Measurements from ENCODE around the gene ADAMTS2.

ADAMTS2 gene

GRCh38 chr5:179256328-179257175 is 88.7 kb downstream of the ADAMTS2 start:
- H3K9me3 ChIP-seq (ENCODE audit: control extremely low read depth in 1 of 5, control insufficient read depth in 4 of 5, insufficient read depth in 2 of 5, low read depth in 1 of 5, low read length in 4 of 5), result no peaks in the 10 kb centered on the region
- H3K27ac ChIP-seq (ENCODE audit: insufficient read depth in 1 of 2, low read depth in 1 of 2, low read length in 2 of 2, poor library complexity in 1 of 2, severe bottlenecking in 2 of 2), result no peak overlapping the region
- ChIA-PET POLR2A (no interaction called here), CTCF (interaction anchor here (2.1 kb wide), 1 partner anchor 11 kb away, joined by 6 read pairs; no protein-coding TSS in a partner anchor)
- 96% methylated on average over 20 of the region's 23 CpGs for WGBS (ENCODE audit: insufficient coverage)
- no peaks in the 10 kb centered on the region for H3K4me1 ChIP-seq (ENCODE audit: control extremely low read depth in 1 of 4, control insufficient read depth in 4 of 4, insufficient read depth in 4 of 4, low read length in 3 of 4)
- H3K36me3 ChIP-seq (ENCODE audit: control insufficient read depth in 4 of 4, insufficient read depth in 4 of 4, low read length in 3 of 4), result no peaks in the 10 kb centered on the region
- peaks cover 0 to 3% (median 0%) of the 10 kb centered on the region in 5 experiments for H3K27me3 ChIP-seq (replicated peaks in 2 of 5; ENCODE audit: control insufficient read depth in 4 of 5, insufficient read depth in 5 of 5, low read length in 4 of 5)
- no peak for DNase-seq
- no peak overlapping the region for H3K4me3 ChIP-seq (ENCODE audit: control insufficient read depth in 1 of 7, extremely low read depth in 1 of 7, insufficient read depth in 4 of 7, low read depth in 2 of 7, low read length in 6 of 7)

DNA sequence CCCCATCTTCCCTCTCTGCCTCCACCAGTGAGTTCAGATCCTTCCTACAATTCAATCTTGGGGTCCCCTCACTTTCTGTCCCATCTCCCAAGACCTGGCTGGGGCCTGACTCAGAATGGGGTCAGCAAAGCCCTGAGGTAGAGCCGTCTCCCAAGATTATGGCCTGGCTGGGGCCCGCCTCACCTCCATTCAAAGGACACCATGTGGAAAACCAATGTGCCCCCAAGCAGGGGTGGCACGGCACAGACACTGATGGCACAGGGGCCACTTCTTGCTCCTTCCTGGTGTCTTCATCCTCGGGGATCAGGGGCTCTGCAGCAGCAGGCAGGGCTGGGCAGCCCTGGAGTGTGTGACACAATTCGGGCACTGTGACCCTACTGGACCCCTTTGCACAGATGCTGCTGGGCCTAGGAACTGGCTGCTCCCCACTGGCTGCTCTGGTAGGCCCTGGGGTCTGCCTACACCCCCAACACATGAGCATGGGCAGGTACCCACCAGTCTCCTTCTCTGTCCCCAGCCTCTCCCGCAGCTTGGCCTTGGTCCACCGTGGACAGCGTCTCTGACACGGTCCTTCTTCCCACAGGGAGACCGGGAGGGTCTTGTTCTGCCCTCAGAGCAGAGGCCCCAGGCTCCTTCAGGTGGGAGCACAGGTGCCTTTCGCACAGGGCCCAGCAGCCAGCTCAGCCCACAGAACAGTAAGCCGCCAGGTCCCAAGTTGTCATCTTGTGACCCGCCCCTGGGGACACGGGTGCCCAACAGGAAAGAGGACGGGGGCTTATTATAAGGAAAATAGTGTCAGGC is 89.5 kb downstream of the ADAMTS2 start:
- H3K27ac ChIP-seq (ENCODE audit: insufficient read depth in 1 of 2, low read depth in 1 of 2, low read length in 2 of 2, poor library complexity in 1 of 2, severe bottlenecking in 2 of 2), result no peak overlapping the region
- H3K4me1 ChIP-seq (ENCODE audit: control extremely low read depth in 1 of 4, control insufficient read depth in 4 of 4, insufficient read depth in 4 of 4, low read length in 3 of 4), result no peaks in the 10 kb centered on the region
- no peak for DNase-seq
- no peaks in the 10 kb centered on the region for H3K9me3 ChIP-seq (ENCODE audit: control extremely low read depth in 1 of 5, control insufficient read depth in 4 of 5, insufficient read depth in 2 of 5, low read depth in 1 of 5, low read length in 4 of 5)
- ChIA-PET POLR2A (no interaction called here), CTCF (no interaction called here)
- H3K4me3 ChIP-seq (ENCODE audit: control insufficient read depth in 1 of 7, extremely low read depth in 1 of 7, insufficient read depth in 4 of 7, low read depth in 2 of 7, low read length in 6 of 7), result no peak overlapping the region
- H3K27me3 ChIP-seq (replicated peaks in 2 of 5; ENCODE audit: control insufficient read depth in 4 of 5, insufficient read depth in 5 of 5, low read length in 4 of 5), result peaks cover 0 to 3% (median 0%) of the 10 kb centered on the region in 5 experiments
- H3K36me3 ChIP-seq (ENCODE audit: control insufficient read depth in 4 of 4, insufficient read depth in 4 of 4, low read length in 3 of 4), result no peaks in the 10 kb centered on the region
- 97% methylated on average over 14 of the region's 15 CpGs for WGBS (ENCODE audit: insufficient coverage)

GRCh38 chr5:179254638-179255271 is 90.5 kb downstream of the ADAMTS2 start:
- Histone ChIP-seq H3K27me3 (replicated peaks in 2 of 5; ENCODE audit: control insufficient read depth in 4 of 5, insufficient read depth in 5 of 5, low read length in 4 of 5) (peaks cover 0 to 4% (median 0%) of the 10 kb centered on the region in 5 experiments), H3K4me3 (ENCODE audit: control insufficient read depth in 1 of 7, extremely low read depth in 1 of 7, insufficient read depth in 4 of 7, low read depth in 2 of 7, low read length in 6 of 7) (no peak overlapping the region), H3K36me3 (ENCODE audit: control insufficient read depth in 4 of 4, insufficient read depth in 4 of 4, low read length in 3 of 4) (no peaks in the 10 kb centered on the region), H3K4me1 (ENCODE audit: control extremely low read depth in 1 of 4, control insufficient read depth in 4 of 4, insufficient read depth in 4 of 4, low read length in 3 of 4) (no peaks in the 10 kb centered on the region), H3K9me3 (ENCODE audit: control extremely low read depth in 1 of 5, control insufficient read depth in 4 of 5, insufficient read depth in 2 of 5, low read depth in 1 of 5, low read length in 4 of 5) (no peaks in the 10 kb centered on the region), H3K27ac (ENCODE audit: insufficient read depth in 1 of 2, low read depth in 1 of 2, low read length in 2 of 2, poor library complexity in 1 of 2, severe bottlenecking in 2 of 2) (no peak overlapping the region)
- ChIA-PET POLR2A (no interaction called here), CTCF (no interaction called here)
- WGBS (ENCODE audit: insufficient coverage), result 83% methylated on average over 4 of the region's 5 CpGs
- DNase-seq, result no peak

DNA sequence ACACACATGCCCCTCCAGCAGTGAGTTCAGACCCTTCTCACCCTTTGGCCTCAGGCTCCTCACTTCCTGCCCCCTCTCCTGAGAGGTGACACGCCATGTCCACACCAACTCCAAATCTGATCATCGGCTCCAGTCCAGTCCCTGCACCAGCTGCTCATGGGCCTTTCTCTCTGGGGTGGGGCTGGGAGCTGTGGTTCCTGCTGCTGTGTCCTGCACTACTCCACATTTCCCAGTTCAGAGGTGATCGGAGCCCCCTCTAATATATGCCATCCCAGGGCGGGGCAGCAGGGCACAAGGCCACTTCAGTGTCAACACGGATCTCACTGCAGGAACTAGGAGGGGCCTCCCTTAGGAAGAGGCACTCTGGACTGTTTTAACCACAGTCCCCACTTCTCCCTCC is 91.5 kb downstream of the ADAMTS2 start:
- H3K9me3 ChIP-seq (ENCODE audit: control extremely low read depth in 1 of 5, control insufficient read depth in 4 of 5, insufficient read depth in 2 of 5, low read depth in 1 of 5, low read length in 4 of 5), result no peaks in the 10 kb centered on the region
- peaks cover 0 to 4% (median 0%) of the 10 kb centered on the region in 5 experiments for H3K27me3 ChIP-seq (replicated peaks in 2 of 5; ENCODE audit: control insufficient read depth in 4 of 5, insufficient read depth in 5 of 5, low read length in 4 of 5)
- no peaks in the 10 kb centered on the region for H3K36me3 ChIP-seq (ENCODE audit: control insufficient read depth in 4 of 4, insufficient read depth in 4 of 4, low read length in 3 of 4)
- H3K27ac ChIP-seq (ENCODE audit: insufficient read depth in 1 of 2, low read depth in 1 of 2, low read length in 2 of 2, poor library complexity in 1 of 2, severe bottlenecking in 2 of 2), result no peak overlapping the region
- ChIA-PET POLR2A (no interaction called here), CTCF (no interaction called here)
- H3K4me3 ChIP-seq (ENCODE audit: control insufficient read depth in 1 of 7, extremely low read depth in 1 of 7, insufficient read depth in 4 of 7, low read depth in 2 of 7, low read length in 6 of 7), result no peak overlapping the region
- WGBS (ENCODE audit: insufficient coverage), result 38% methylated on average over 1 of the region's 5 CpGs
- no peaks in the 10 kb centered on the region for H3K4me1 ChIP-seq (ENCODE audit: control extremely low read depth in 1 of 4, control insufficient read depth in 4 of 4, insufficient read depth in 4 of 4, low read length in 3 of 4)
- DNase-seq, result no peak

DNA sequence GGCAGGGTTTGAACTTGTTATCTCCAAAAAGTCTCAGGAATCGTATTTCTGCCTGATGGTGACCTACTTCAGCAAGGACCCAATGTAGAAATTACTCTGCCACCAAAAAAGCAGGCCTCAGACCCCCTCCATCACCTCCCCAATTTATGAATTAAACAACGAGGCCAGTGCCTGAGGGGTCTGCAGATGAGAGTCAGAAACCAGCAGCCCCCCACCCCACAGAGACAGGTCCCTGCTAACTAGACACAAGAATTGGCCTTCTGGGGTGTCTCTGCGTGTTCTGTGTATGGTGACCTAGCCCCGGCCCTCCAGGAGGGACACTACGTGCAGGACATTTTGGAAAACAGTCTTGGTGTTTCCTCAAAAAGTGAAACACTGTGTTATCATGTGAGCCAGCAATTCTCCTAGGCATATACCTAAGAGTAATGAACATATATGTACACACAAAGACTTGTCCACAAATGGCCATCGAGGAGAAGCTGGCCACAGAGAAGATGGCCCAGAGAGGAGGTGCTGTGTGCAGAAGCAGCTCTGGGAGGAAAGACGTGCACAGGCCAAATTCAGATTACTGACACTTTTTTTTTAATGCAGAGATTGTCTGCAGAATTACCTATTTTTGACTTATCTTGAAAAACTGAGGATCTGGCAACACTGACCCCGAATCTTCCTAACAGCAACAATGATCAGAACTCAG is 93.8 kb downstream of the ADAMTS2 start:
- ChIA-PET CTCF (no interaction called here), POLR2A (no interaction called here)
- Histone ChIP-seq H3K27ac (ENCODE audit: insufficient read depth in 1 of 2, low read depth in 1 of 2, low read length in 2 of 2, poor library complexity in 1 of 2, severe bottlenecking in 2 of 2) (no peak overlapping the region), H3K27me3 (replicated peaks in 2 of 5; ENCODE audit: control insufficient read depth in 4 of 5, insufficient read depth in 5 of 5, low read length in 4 of 5) (peaks cover 0 to 5% (median 0%) of the 10 kb centered on the region in 5 experiments), H3K9me3 (ENCODE audit: control extremely low read depth in 1 of 5, control insufficient read depth in 4 of 5, insufficient read depth in 2 of 5, low read depth in 1 of 5, low read length in 4 of 5) (peaks cover 0 to 9% (median 2%) of the 10 kb centered on the region in 5 experiments), H3K4me3 (ENCODE audit: control insufficient read depth in 1 of 7, extremely low read depth in 1 of 7, insufficient read depth in 4 of 7, low read depth in 2 of 7, low read length in 6 of 7) (no peak overlapping the region), H3K36me3 (ENCODE audit: control insufficient read depth in 4 of 4, insufficient read depth in 4 of 4, low read length in 3 of 4) (no peaks in the 10 kb centered on the region), H3K4me1 (ENCODE audit: control extremely low read depth in 1 of 4, control insufficient read depth in 4 of 4, insufficient read depth in 4 of 4, low read length in 3 of 4) (no peaks in the 10 kb centered on the region)
- 95% methylated on average over 6 of the region's 8 CpGs for WGBS (ENCODE audit: insufficient coverage)
- DNase-seq, result no peak

GRCh38 chr5:179250561-179251225 is 94.6 kb downstream of the ADAMTS2 start:
- Histone ChIP-seq H3K4me1 (ENCODE audit: control extremely low read depth in 1 of 4, control insufficient read depth in 4 of 4, insufficient read depth in 4 of 4, low read length in 3 of 4) (no peaks in the 10 kb centered on the region), H3K9me3 (ENCODE audit: control extremely low read depth in 1 of 5, control insufficient read depth in 4 of 5, insufficient read depth in 2 of 5, low read depth in 1 of 5, low read length in 4 of 5) (peaks cover 0 to 13% (median 4%) of the 10 kb centered on the region in 5 experiments), H3K36me3 (ENCODE audit: control insufficient read depth in 4 of 4, insufficient read depth in 4 of 4, low read length in 3 of 4) (no peaks in the 10 kb centered on the region), H3K27ac (ENCODE audit: insufficient read depth in 1 of 2, low read depth in 1 of 2, low read length in 2 of 2, poor library complexity in 1 of 2, severe bottlenecking in 2 of 2) (no peak overlapping the region), H3K4me3 (ENCODE audit: control insufficient read depth in 1 of 7, extremely low read depth in 1 of 7, insufficient read depth in 4 of 7, low read depth in 2 of 7, low read length in 6 of 7) (no peak overlapping the region), H3K27me3 (replicated peaks in 2 of 5; ENCODE audit: control insufficient read depth in 4 of 5, insufficient read depth in 5 of 5, low read length in 4 of 5) (peaks cover 0 to 5% (median 0%) of the 10 kb centered on the region in 5 experiments)
- 98% methylated on average over 13 of the region's 13 CpGs for WGBS (ENCODE audit: insufficient coverage)
- no peak for DNase-seq
- CTCF ChIA-PET, result no interaction called here
- POLR2A ChIA-PET, result no interaction called here

Data from common myeloid progenitor, CD34-positive (primary cell).